ENCODE data around the gene RIN3. TPM values are rescaled to one million over a fixed set of nuclear protein-coding genes. Genes with fewer than 3 reads are reported as not detected.
A peak's percentile ranks its signal among the peaks of the same experiment; 100 is the strongest.

Gene RIN3
- total and polyA plus RNA-seq, 10 donors, result 17.2 to 117 (median 75.7) TPM

DNA sequence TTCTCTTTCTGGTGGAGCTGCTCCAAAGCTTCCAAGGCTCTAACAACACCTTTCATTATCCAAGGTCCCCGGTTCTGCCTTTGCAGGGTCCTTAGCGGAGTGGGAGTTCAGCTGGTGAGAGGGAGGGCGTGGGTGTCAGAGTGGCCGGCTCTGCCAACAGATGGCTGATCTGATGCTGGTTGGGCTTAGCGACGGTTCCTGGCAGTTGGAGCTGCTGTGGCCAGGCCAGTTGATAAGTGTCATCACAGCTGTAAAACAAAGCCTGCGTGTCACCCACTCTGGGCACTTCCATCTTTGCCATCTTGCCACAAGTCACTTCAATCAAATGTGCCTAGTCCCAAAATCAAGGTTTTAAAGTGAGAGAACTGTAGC lies 36.3 kb downstream of the RIN3 start:
- WGBS, 5 donors, result 30 to 34% (median 33%) methylated on average over 7 of the region's 7 CpGs
- H3K4me3 ChIP-seq, result no peak overlapping the region
- peaks cover 0 to 10% (median 0%) of the 10 kb centered on the region in 6 donors for H3K36me3 ChIP-seq
- H3K27me3 ChIP-seq (replicated peaks in 1 of 7), result no peaks in the 10 kb centered on the region
- H3K4me1 ChIP-seq, result peaks cover 11 to 81% (median 55%) of the 10 kb centered on the region in 6 donors
- peak overlapping the region in 7 of 8 donors; percentile 12 to 83 (median 76) for H3K27ac ChIP-seq
- intact Hi-C loops (cut with DNase I; ENCODE audit: low total_unique reads), result no loop called here
- no peak for DNase-seq
- H3K9me3 ChIP-seq, result no peaks in the 10 kb centered on the region
- TF ChIP-seq POLR2AphosphoS5 (IDR thresholded peaks at IDR 0.05), result peak; percentile 6 to 41 (median 18)
- TF ChIP-seq, protein P1, sequence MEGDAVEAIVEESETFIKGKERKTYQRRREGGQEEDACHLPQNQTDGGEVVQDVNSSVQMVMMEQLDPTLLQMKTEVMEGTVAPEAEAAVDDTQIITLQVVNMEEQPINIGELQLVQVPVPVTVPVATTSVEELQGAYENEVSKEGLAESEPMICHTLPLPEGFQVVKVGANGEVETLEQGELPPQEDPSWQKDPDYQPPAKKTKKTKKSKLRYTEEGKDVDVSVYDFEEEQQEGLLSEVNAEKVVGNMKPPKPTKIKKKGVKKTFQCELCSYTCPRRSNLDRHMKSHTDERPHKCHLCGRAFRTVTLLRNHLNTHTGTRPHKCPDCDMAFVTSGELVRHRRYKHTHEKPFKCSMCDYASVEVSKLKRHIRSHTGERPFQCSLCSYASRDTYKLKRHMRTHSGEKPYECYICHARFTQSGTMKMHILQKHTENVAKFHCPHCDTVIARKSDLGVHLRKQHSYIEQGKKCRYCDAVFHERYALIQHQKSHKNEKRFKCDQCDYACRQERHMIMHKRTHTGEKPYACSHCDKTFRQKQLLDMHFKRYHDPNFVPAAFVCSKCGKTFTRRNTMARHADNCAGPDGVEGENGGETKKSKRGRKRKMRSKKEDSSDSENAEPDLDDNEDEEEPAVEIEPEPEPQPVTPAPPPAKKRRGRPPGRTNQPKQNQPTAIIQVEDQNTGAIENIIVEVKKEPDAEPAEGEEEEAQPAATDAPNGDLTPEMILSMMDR (IDR thresholded peaks at IDR 0.05 in 8 of 11, conservative IDR thresholded peaks at IDR 0.05 in 3 of 11), result no peak

DNA sequence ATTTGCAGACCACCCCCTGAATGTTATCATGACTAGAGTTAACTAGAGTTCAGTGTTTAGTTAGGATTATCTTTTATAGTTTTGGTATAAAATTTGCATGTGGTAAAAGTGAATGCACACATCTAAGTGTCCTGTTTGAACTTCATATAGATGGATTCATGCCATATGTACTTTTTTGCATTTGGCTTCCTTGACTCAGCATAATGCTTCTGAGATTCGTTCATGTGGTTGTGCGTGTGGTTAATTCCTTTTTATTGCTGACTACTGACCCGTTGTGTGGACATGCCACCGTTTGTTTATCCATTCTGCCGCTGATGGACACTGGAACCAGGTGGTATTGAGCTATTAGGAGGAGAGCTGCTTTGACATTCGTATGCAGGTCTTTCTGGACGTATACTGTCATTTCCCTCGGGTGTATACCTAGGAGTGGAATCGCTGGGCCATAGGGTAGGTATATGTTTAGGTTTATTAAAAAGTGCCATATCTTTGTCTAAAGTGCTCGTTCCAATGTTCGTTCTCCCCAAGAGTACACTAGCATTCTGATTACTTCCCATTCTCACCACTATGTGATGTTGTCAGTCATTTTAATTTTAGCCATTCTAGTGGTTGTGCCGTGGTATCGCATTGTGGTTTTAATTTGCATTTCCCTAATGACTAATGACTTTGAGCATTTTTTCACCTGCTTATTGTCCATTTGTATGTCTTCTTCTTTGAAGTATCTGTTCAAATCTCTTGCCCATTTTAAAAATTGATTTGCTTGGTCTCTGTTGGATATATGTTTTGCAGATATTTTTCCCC lies 37.7 kb downstream of the RIN3 start:
- intact Hi-C loops (cut with DNase I; ENCODE audit: low total_unique reads), result no loop called here
- no peak overlapping the region for H3K4me3 ChIP-seq
- TF ChIP-seq, protein P1 (IDR thresholded peaks at IDR 0.05 in 8 of 11, conservative IDR thresholded peaks at IDR 0.05 in 3 of 11), result peak in 10 of 11 experiments; percentile 14 to 88 (median 66)
- TF ChIP-seq POLR2AphosphoS5 (IDR thresholded peaks at IDR 0.05) (no peak), POLR2A (IDR thresholded peaks at IDR 0.05) (no peak)
- DNase-seq, result no peak
- 48 to 58% (median 53%) methylated on average over 13 of the region's 13 CpGs for WGBS, 5 donors
- H3K27ac ChIP-seq, result peak overlapping the region in 3 of 8 donors; percentile 16 to 83 (median 40)
- H3K4me1 ChIP-seq, result peaks cover 18 to 90% (median 69%) of the 10 kb centered on the region in 6 donors
- H3K27me3 ChIP-seq (replicated peaks in 1 of 7), result no peaks in the 10 kb centered on the region
- no peaks in the 10 kb centered on the region for H3K9me3 ChIP-seq
- peaks cover 0 to 17% (median 2%) of the 10 kb centered on the region in 6 donors for H3K36me3 ChIP-seq

DNA sequence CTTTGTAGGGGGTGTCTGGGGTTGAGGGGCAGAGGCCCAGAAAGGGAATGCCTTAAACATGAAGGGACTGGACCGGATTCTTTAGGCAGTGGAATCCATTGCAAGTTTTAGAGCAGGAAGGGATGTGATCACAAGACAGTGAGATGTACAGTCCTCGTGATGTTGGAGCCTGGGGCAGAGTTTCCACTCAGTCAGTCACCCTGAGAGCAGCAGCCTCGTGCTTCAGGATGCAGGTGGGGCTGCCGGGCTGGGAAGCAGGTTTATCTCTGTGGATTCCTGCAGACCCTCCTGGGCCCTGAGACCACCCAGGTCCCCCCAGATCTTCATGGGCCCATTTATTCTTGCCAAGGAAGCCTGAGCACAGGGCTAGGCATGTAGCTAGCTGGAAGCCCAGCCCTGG lies 38.5 kb downstream of the RIN3 start:
- peaks cover 18 to 98% (median 71%) of the 10 kb centered on the region in 6 donors for H3K4me1 ChIP-seq

More for the DNA sequence above, 38.5 kb downstream of the RIN3 start:
- 38 to 50% (median 45%) methylated on average over 3 to 4 of the region's 4 CpGs for WGBS, 5 donors
- Histone ChIP-seq H3K27ac (peak overlapping the region in 2 of 8 donors; percentile 40 to 43), H3K4me3 (no peak overlapping the region), H3K36me3 (peaks cover 0 to 26% (median 7%) of the 10 kb centered on the region in 6 donors), H3K27me3 (replicated peaks in 1 of 7) (no peaks in the 10 kb centered on the region), H3K9me3 (no peaks in the 10 kb centered on the region)
- DNase-seq, result no peak
- TF ChIP-seq, protein P1 (IDR thresholded peaks at IDR 0.05 in 8 of 11, conservative IDR thresholded peaks at IDR 0.05 in 3 of 11), result no peak
- TF ChIP-seq POLR2AphosphoS5 (IDR thresholded peaks at IDR 0.05) (peak in 2 of 3 donors; percentile 13 to 20), POLR2A (IDR thresholded peaks at IDR 0.05) (no peak)
- intact Hi-C loops (cut with DNase I; ENCODE audit: low total_unique reads), result no loop called here

Data from spleen (tissue), 11 donors.